ENCODE results near the gene MYCN. TPM values are rescaled to one million over a fixed set of nuclear protein-coding genes. Genes with fewer than 3 reads are reported as not detected.

Gene MYCN
- total RNA-seq, 1 experiment from 2014 or later = 8.7 TPM

- Mint-ChIP-seq H3K27ac (ENCODE audit: unreplicated experiment) (peak overlapping the region; percentile 87), H3K36me3 (ENCODE audit: insufficient read depth, unreplicated experiment) (peaks cover 7% of the 10 kb centered on the region), H3K9me3 (ENCODE audit: low read depth, unreplicated experiment) (no peaks in the 10 kb centered on the region), H3K4me3 (ENCODE audit: low read depth, unreplicated experiment) (peak overlapping the region; percentile 15), H3K4me1 (ENCODE audit: low read depth, unreplicated experiment) (peaks cover 67% of the 10 kb centered on the region), H3K27me3 (ENCODE audit: unreplicated experiment) (no peaks in the 10 kb centered on the region)
- TF ChIP-seq CTCF (IDR thresholded peaks at IDR 0.05; ENCODE audit: unreplicated experiment) = no peak
- intact Hi-C loops (cut with micrococcal nuclease; ENCODE audit: unreplicated experiment) = loop anchor here (1.0 to 5.0 kb wide), 3 partner anchors 8 to 174 kb away; no protein-coding TSS in a partner anchor
- peak; percentile 76 for DNase-seq
- CTCF ChIA-PET = interaction anchor here (0.7 to 1.5 kb wide), 6 partner anchors 8 to 186 kb away, joined by 3 to 6 read pairs (median 3); partner anchors contain the start of gene MYCN
- BruUV-seq (replicated peaks) = no TSS peak
Observed at GRCh38 chr2:15968280-15969178, 28.2 kb downstream of the MYCN start.

- BruUV-seq (replicated peaks) = no TSS peak
- Mint-ChIP-seq H3K4me3 (ENCODE audit: low read depth, unreplicated experiment) (no peak overlapping the region), H3K27ac (ENCODE audit: unreplicated experiment) (peak overlapping the region; percentile 87), H3K27me3 (ENCODE audit: unreplicated experiment) (no peaks in the 10 kb centered on the region), H3K36me3 (ENCODE audit: insufficient read depth, unreplicated experiment) (peaks cover 7% of the 10 kb centered on the region), H3K4me1 (ENCODE audit: low read depth, unreplicated experiment) (peaks cover 73% of the 10 kb centered on the region), H3K9me3 (ENCODE audit: low read depth, unreplicated experiment) (no peaks in the 10 kb centered on the region)
- no peak for TF ChIP-seq CTCF (IDR thresholded peaks at IDR 0.05; ENCODE audit: unreplicated experiment)
- CTCF ChIA-PET = interaction anchor here (0.6 kb wide), 2 partner anchors 134 to 749 kb away, joined by 6 to 9 read pairs; no protein-coding TSS in a partner anchor
- no peak for DNase-seq
- intact Hi-C loops (cut with micrococcal nuclease; ENCODE audit: unreplicated experiment) = loop anchor here (5.0 kb wide), 2 partner anchors 38 to 173 kb away; no protein-coding TSS in a partner anchor
Observed at GRCh38 chr2:15969214-15969613, 28.9 kb downstream of the MYCN start.

- no peaks in the 10 kb centered on the region for H3K27me3 Mint-ChIP-seq (ENCODE audit: unreplicated experiment)
- peak overlapping the region; percentile 7 for H3K27ac Mint-ChIP-seq (ENCODE audit: unreplicated experiment)
- no TSS peak for BruUV-seq (replicated peaks)
- TF ChIP-seq CTCF (IDR thresholded peaks at IDR 0.05; ENCODE audit: unreplicated experiment) = no peak
- H3K9me3 Mint-ChIP-seq (ENCODE audit: low read depth, unreplicated experiment) = no peaks in the 10 kb centered on the region
- intact Hi-C loops (cut with micrococcal nuclease; ENCODE audit: unreplicated experiment) = no loop called here
- no peak for DNase-seq
- H3K4me1 Mint-ChIP-seq (ENCODE audit: low read depth, unreplicated experiment) = peaks cover 76% of the 10 kb centered on the region
- H3K4me3 Mint-ChIP-seq (ENCODE audit: low read depth, unreplicated experiment) = no peak overlapping the region
- peaks cover 7% of the 10 kb centered on the region for H3K36me3 Mint-ChIP-seq (ENCODE audit: insufficient read depth, unreplicated experiment)
- CTCF ChIA-PET = no interaction called here
Observed at GRCh38 chr2:15970701-15971100, 30.4 kb downstream of the MYCN start.

GRCh38 chr2:15971351-15971750, 31.0 kb downstream of the MYCN start:
- Mint-ChIP-seq H3K27ac (ENCODE audit: unreplicated experiment) (no peak overlapping the region), H3K4me1 (ENCODE audit: low read depth, unreplicated experiment) (peaks cover 77% of the 10 kb centered on the region), H3K9me3 (ENCODE audit: low read depth, unreplicated experiment) (no peaks in the 10 kb centered on the region), H3K27me3 (ENCODE audit: unreplicated experiment) (no peaks in the 10 kb centered on the region), H3K36me3 (ENCODE audit: insufficient read depth, unreplicated experiment) (peaks cover 7% of the 10 kb centered on the region), H3K4me3 (ENCODE audit: low read depth, unreplicated experiment) (no peak overlapping the region)
- no TSS peak for BruUV-seq (replicated peaks)
- intact Hi-C loops (cut with micrococcal nuclease; ENCODE audit: unreplicated experiment) = no loop called here
- DNase-seq = no peak
- CTCF ChIA-PET = no interaction called here
- TF ChIP-seq CTCF (IDR thresholded peaks at IDR 0.05; ENCODE audit: unreplicated experiment) = no peak
